HL-60/S4 (cell line): ENCODE results near the gene RAC3.

Source experiments
- in situ Hi-C: fragments of 300-500 bp; cut with MboI; formaldehyde crosslinking; loops from 2 replicates; pipeline ENCODE4 v1.14.3; 2022; ENCODE audit warnings: low sequenced_read_pairs

Gene RAC3

GRCh38 chr17:82037092-82037888 lies 5.8 kb downstream of the RAC3 start, which contains the start of gene DCXR:
Gene DCXR (minus strand): TSS chr17:82037697. CDS start chr17:82037682, 15 bp downstream.
- in situ Hi-C loops, result loop anchor here (10.0 kb wide), 1 partner anchor 118 kb away; no protein-coding TSS in a partner anchor

- in situ Hi-C loops, result loop anchor here (10.0 kb wide), 1 partner anchor 117 kb away; no protein-coding TSS in a partner anchor
Observed at GRCh38 chr17:82037889-82038195, 6.4 kb downstream of the RAC3 start.

- in situ Hi-C loops, result loop anchor here (10.0 kb wide), 1 partner anchor 116 kb away; no protein-coding TSS in a partner anchor
Observed at GRCh38 chr17:82038796-82039409, 7.4 kb downstream of the RAC3 start.

- in situ Hi-C loops, result loop anchor here (10.0 kb wide), 1 partner anchor 115 kb away; no protein-coding TSS in a partner anchor
Observed at GRCh38 chr17:82039695-82040299, 8.3 kb downstream of the RAC3 start.

GRCh38 chr17:82041144-82041814 lies 9.8 kb downstream of the RAC3 start:
- in situ Hi-C loops, result no loop called here

GRCh38 chr17:82042649-82043048 lies 11.2 kb downstream of the RAC3 start:
- in situ Hi-C loops, result no loop called here

- in situ Hi-C loops, result no loop called here
Observed at GRCh38 chr17:82043507-82043906, 12.0 kb downstream of the RAC3 start.

- in situ Hi-C loops, result no loop called here
Observed at GRCh38 chr17:82045936-82046484, 14.5 kb downstream of the RAC3 start.

GRCh38 chr17:82046903-82047302 lies 15.4 kb downstream of the RAC3 start:
- in situ Hi-C loops, result no loop called here

GRCh38 chr17:82047379-82047778 lies 15.9 kb downstream of the RAC3 start:
- in situ Hi-C loops, result no loop called here

GRCh38 chr17:82047914-82048570 lies 16.6 kb downstream of the RAC3 start:
- in situ Hi-C loops, result no loop called here

GRCh38 chr17:82048571-82048971 lies 17.1 kb downstream of the RAC3 start:
- in situ Hi-C loops, result no loop called here

- in situ Hi-C loops, result no loop called here
Observed at GRCh38 chr17:82049106-82049505, 17.6 kb downstream of the RAC3 start.

GRCh38 chr17:82049521-82049971 lies 18.1 kb downstream of the RAC3 start:
- in situ Hi-C loops, result no loop called here

GRCh38 chr17:82050152-82050760 lies 18.8 kb downstream of the RAC3 start:
- in situ Hi-C loops, result no loop called here

GRCh38 chr17:82050761-82051641 lies 19.5 kb downstream of the RAC3 start:
- in situ Hi-C loops, result no loop called here

- in situ Hi-C loops, result no loop called here
Observed at GRCh38 chr17:82051776-82052637, 20.5 kb downstream of the RAC3 start, which contains the start of the genes GPS1 and RFNG. Gene GPS1 (plus strand): TSS chr17:82051898. CDS start chr17:82051932, 34 bp downstream. Gene RFNG (minus strand): TSS chr17:82051811. CDS start chr17:82051766, 45 bp downstream.

- in situ Hi-C loops, result no loop called here
Observed at GRCh38 chr17:82052638-82053059, 21.2 kb downstream of the RAC3 start.
